GM12873 (cell line): ENCODE results near the gene PPP2R2B.

Source experiments
- TF ChIP-seq, protein P1 (sequence below): IDR thresholded peaks from 2 replicates; pipeline ENCODE4 v1.5.1; 2012; ENCODE audit warnings: low read depth, mild to moderate bottlenecking, moderate library complexity, low read length, control low read depth; ENCODE audit not compliant: insufficient read depth; ENCODE audit errors: missing control alignments

The PPP2R2B gene

DNA sequence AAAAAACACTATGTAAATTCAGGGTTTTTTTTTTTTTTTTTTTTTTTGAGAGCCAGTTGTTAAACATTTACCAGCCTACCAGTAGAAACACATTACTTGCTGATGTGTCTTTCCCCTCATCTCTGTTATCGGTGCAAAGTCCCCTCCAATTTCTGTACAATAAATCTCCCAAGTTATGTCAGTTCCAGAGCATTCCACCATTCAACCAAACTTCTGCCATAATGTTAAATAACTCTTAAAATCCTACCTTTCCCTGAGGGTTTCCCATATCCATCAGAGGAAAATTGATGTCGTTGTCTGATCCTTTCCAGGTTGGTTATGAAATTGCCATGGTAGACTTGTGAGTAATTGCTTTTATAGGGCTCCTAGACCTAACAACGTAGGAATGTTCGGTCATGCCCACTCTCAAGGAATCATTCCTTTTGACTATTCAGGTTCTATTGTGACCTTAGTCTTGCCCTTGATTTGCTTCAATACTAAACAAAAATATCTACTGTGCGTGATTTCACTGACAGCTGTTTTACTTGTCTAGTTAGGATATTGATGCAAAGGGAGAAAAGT, 5.6 kb upstream of the PPP2R2B start:
- TF ChIP-seq, protein P1, sequence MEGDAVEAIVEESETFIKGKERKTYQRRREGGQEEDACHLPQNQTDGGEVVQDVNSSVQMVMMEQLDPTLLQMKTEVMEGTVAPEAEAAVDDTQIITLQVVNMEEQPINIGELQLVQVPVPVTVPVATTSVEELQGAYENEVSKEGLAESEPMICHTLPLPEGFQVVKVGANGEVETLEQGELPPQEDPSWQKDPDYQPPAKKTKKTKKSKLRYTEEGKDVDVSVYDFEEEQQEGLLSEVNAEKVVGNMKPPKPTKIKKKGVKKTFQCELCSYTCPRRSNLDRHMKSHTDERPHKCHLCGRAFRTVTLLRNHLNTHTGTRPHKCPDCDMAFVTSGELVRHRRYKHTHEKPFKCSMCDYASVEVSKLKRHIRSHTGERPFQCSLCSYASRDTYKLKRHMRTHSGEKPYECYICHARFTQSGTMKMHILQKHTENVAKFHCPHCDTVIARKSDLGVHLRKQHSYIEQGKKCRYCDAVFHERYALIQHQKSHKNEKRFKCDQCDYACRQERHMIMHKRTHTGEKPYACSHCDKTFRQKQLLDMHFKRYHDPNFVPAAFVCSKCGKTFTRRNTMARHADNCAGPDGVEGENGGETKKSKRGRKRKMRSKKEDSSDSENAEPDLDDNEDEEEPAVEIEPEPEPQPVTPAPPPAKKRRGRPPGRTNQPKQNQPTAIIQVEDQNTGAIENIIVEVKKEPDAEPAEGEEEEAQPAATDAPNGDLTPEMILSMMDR: no peak

DNA sequence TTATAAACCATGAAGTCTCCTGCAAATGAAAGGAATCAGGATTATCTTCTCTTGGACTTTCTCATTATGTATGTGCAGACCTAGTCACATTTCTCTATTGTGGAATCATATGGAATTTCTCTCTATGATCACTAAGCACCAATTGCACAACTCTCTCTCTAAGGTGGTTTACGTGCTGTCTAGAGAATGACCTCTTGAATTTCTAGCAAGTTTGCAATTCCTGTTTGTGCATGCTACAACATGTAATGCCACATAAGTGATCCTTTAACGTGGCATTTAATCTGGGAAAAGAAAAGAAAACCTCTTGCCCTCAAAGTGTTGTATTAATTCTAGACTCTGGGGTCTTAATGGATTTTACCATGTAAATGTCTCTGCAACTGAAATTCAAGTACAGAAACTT, 5.0 kb upstream of the PPP2R2B start:
- TF ChIP-seq, protein P1: no peak

DNA sequence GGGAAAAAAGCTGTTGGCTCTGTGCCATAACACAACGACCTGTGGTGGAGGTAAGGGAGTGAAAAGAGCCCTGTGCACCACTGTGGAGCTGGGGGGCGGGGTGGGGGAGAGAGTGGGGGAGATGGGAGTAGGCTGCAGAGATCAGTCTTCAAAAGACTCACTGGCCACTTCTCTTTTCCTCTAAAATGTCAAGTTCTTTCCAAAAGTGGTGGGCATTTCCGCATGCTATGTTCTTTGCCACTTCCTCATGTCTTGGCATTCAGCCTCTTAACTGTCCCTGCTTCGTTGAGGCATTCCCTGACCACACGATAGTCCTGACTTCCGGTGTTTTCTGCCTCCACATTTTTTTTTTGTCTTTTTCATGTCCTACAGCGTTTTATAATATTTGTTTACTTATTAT, 2.4 kb upstream of the PPP2R2B start:
- TF ChIP-seq, protein P1: no peak

DNA sequence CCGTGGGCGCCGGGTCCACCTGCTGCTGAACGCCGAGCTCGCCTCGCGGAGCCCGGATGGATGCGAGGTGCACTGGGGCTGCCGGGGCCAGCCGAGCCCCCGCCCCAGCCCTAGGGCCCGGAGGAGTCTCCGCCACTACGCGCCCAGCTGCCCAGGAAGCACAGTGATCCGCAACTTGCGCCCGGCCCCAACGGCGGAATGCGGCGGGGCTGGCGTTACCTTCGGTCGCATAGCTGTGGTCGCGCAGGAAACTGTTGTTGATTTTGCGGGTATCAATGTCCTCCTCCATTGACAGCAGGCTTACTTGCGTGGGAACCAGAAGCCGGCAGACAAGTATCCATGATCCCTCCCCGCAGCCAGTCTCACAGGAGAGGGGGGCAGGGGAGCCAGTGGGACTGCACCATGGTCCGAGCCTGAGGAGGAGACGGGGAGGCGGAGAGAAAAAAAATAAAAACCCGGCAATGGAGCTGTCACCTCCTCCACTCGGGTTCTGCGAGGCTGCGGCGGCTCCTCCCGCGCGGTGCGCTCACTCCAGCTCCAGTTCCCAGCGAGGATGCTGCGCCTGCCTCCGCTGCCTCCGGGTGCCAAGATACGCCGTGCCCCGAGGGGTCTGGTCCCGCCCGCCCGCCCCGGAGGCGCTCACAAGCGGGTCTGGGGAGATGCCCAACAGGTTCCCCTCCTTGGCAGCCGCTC, 628 bp downstream of the PPP2R2B start:
- TF ChIP-seq, protein P1: no peak

DNA sequence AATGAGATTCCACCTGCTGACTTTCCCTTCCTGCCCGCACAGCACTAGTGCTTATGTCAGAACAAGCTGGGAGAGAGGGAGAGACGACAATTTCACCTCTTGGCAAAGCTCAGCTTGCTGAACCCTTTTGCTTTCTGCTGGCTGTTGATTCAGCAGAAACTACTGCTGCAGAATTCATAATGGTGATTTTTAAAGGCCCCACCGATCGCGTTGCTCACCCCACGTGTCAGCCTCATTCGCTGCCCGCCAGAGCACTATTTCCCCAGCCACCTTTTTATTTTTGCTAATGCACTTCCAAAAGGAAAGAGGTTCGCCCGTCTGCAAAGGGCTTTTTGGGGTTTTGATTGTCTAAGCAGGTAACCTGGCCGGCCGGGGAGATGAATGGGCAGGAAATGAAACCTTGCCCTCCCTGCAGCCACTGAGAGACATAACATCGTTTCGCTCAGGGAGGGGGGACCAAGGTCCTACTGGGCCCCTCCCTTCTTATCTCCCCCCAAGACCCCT, 1.3 kb downstream of the PPP2R2B start:
- TF ChIP-seq, protein P1: no peak

DNA sequence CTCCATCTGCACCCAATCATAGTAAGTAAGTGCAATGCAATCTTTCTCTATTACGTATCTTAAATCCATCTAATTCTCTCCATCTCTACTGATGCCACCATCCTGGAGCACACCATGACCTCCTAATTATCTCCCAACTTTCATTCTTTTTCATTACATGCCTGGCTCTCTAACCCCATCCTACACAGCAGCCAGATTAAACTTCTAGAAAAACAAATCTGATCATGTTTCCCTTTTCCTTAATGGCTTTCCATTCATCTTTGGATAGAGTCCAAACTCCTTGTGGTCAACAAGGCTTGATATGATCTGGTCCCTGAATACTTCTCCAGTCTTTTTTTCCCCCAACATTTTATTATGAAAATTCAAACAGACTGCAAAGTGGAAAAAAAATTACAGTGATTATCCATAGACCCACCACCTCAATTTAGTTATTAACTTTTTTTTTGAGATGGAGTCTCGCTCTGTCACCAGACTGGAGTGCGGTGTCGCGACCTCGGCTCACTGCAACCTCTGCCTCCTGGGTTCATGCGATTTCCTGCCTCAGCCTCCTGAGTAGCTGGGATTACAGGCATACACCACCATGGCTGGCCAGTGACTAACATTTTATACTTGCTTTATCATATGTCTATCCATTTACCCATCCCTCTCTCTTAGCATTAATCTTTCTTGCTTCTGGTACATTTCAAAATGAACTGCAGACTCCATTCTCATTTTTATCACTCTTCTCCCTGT, 5.2 kb downstream of the PPP2R2B start:
- TF ChIP-seq, protein P1: no peak

DNA sequence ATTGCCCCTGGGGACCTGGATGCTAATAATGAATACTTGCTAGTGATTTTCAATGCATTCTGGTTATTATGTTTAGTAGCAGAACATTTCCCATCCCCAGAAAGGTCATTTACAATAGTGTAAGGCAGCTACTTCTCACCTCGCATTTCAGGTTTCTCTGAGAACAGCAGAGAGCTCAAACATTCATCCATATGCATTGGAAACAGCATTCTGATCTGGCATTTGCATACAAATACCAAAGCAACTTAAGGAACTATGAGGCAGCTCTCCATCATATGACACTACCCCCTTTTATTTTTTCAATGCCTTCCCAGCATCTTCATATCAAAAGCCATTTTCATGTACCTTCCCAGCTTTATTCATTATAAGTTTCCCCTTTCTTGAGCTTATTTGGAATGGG, 6.4 kb downstream of the PPP2R2B start:
- TF ChIP-seq, protein P1: no peak
